Measurements from ENCODE around the gene SMAD2. TPM values are rescaled to one million over a fixed set of nuclear protein-coding genes. Genes with fewer than 3 reads are reported as not detected.

The SMAD2 gene
- total and polyA plus RNA-seq, 12 donors = 20.9 to 270 (median 140) TPM

DNA sequence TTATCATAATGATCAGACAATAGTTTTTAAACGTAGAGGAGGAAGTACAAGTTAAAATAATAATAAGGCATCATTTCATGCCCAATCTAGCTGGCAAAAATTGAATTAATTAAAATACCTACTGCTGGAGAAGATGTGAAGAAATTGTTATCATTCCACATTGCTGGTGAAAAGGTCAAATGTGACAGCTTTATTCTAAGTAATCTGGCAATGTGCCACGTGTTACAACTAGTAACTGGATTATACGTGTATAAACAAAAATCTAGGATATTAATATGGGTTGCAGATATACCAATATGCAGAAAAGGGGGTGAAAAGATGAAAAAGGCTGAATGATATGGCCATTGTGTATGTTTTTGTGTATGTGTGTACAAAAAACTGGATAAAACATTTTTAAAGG, 32.4 kb downstream of the SMAD2 start:
- intact Hi-C loops (cut with DNase I) = no loop called here
- WGBS, 4 donors = 44 to 55% (median 50%) methylated on average over 3 of the region's 3 CpGs
- TF ChIP-seq, protein P1, sequence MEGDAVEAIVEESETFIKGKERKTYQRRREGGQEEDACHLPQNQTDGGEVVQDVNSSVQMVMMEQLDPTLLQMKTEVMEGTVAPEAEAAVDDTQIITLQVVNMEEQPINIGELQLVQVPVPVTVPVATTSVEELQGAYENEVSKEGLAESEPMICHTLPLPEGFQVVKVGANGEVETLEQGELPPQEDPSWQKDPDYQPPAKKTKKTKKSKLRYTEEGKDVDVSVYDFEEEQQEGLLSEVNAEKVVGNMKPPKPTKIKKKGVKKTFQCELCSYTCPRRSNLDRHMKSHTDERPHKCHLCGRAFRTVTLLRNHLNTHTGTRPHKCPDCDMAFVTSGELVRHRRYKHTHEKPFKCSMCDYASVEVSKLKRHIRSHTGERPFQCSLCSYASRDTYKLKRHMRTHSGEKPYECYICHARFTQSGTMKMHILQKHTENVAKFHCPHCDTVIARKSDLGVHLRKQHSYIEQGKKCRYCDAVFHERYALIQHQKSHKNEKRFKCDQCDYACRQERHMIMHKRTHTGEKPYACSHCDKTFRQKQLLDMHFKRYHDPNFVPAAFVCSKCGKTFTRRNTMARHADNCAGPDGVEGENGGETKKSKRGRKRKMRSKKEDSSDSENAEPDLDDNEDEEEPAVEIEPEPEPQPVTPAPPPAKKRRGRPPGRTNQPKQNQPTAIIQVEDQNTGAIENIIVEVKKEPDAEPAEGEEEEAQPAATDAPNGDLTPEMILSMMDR (IDR thresholded peaks at IDR 0.05) = no peak
- no peak for TF ChIP-seq POLR2A (IDR thresholded peaks at IDR 0.05)

DNA sequence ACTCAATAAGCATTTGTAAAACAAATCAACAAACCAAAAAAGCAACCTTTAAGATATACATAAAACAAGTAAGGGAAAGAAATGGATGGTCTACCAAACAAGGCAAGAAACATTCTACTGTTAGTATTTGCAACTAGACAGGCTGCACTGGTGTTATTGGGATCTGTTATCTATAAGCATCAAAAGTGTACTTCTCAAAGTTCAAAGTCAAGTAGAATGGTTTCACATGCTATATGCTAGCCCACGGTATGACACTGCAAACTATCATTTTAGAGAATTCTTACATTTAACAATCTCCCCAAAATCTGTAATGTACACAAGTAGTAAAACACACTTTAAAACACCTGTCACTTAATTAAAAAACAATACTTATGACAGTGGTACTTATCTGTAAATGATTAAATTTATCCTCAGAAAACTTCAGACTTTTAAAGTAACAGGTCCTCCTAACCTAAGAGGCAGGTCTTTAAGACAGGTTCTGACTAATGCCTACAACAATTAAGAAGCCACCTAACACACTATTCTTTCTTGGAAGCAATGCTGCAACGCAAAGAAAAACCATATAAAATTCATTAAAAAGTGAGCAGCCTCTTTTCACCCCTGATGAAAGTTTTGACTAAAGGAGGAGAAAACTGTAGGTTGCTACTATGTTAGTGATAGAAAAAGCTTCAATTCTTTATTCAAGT, 34.8 kb downstream of the SMAD2 start:
- H3K36me3 ChIP-seq (replicated peaks in 1 of 2) = peaks cover 0 to 3% of the 10 kb centered on the region in 2 donors
- peaks cover 0 to 4% (median 0%) of the 10 kb centered on the region in 3 donors for H3K9me3 ChIP-seq (replicated peaks in 1 of 3)
- whole genome bisulfite sequencing, 4 donors = 93 to 95% (median 94%) methylated on average over 2 of the region's 2 CpGs
- no peak overlapping the region for H3K4me3 ChIP-seq
- H3K27ac ChIP-seq = no peak overlapping the region
- intact Hi-C loops (cut with DNase I) = no loop called here
- no peaks in the 10 kb centered on the region for H3K27me3 ChIP-seq
- no peak for TF ChIP-seq POLR2A (IDR thresholded peaks at IDR 0.05)
- TF ChIP-seq, protein P1 (IDR thresholded peaks at IDR 0.05) = no peak
- peaks cover 0 to 30% of the 10 kb centered on the region in 2 donors for H3K4me1 ChIP-seq (replicated peaks in 1 of 2)
- DNase-seq = no peak

More for the DNA sequence above, 32.4 kb downstream of the SMAD2 start:
- Histone ChIP-seq H3K27me3 (no peaks in the 10 kb centered on the region), H3K4me1 (replicated peaks in 1 of 2) (peaks cover 0 to 35% of the 10 kb centered on the region in 2 donors), H3K4me3 (no peak overlapping the region), H3K36me3 (replicated peaks in 1 of 2) (peaks cover 0 to 3% of the 10 kb centered on the region in 2 donors), H3K27ac (no peak overlapping the region), H3K9me3 (replicated peaks in 1 of 3) (peaks cover 0 to 4% (median 0%) of the 10 kb centered on the region in 3 donors)
- no peak for DNase-seq

DNA sequence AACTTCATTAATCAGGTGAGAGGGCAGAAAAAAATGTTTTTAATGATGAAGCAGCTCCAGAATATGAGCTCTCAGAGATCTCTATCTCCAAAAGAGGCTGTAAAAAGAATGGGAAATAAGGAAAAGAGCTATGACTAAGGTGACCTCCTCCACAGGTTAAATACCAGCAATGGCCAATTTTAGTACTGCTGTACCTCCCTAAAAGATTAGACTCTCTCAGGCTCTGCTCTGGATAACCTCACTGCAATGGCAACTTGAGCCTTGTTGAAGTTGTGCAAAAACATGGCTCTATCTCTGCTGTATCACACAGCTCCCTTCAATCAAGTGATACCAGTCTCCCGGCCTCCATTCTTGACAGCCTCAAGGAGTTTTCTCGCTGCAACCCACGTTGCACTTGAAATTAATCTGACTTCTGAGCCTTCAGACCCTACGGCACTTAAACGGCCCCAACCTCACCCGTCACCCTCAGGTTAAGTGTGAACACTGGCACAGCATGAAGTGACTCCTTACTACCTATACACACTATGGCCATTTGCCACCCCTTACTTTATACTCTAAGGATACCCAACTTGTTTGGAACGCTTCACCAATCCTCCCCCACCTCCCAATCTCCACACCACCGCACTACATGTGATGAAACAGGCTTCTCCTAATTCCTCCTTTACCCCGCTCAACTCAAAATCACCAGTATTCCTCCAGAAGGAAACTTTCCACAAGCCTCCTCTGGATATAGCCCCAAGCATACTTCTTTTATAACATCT, 36.3 kb downstream of the SMAD2 start:
- no peak for DNase-seq

GRCh38 chr18:47893047-47893446, 37.4 kb downstream of the SMAD2 start:
- 78 to 87% (median 84%) methylated on average over 5 of the region's 5 CpGs for WGBS, 4 donors
- Histone ChIP-seq H3K27ac (no peak overlapping the region), H3K27me3 (no peaks in the 10 kb centered on the region), H3K36me3 (replicated peaks in 1 of 2) (peaks cover 0 to 3% of the 10 kb centered on the region in 2 donors), H3K9me3 (replicated peaks in 1 of 3) (no peaks in the 10 kb centered on the region), H3K4me1 (replicated peaks in 1 of 2) (peaks cover 0 to 18% of the 10 kb centered on the region in 2 donors), H3K4me3 (no peak overlapping the region)
- DNase-seq = no peak
- intact Hi-C loops (cut with DNase I) = no loop called here
- TF ChIP-seq, protein P1 (IDR thresholded peaks at IDR 0.05) = no peak
- no peak for TF ChIP-seq POLR2A (IDR thresholded peaks at IDR 0.05)

More for the DNA sequence above, 36.3 kb downstream of the SMAD2 start:
- intact Hi-C loops (cut with DNase I) = no loop called here
- Histone ChIP-seq H3K27ac (no peak overlapping the region), H3K9me3 (replicated peaks in 1 of 3) (no peaks in the 10 kb centered on the region), H3K36me3 (replicated peaks in 1 of 2) (peaks cover 0 to 3% of the 10 kb centered on the region in 2 donors), H3K4me3 (no peak overlapping the region), H3K27me3 (no peaks in the 10 kb centered on the region), H3K4me1 (replicated peaks in 1 of 2) (peaks cover 0 to 29% of the 10 kb centered on the region in 2 donors)
- TF ChIP-seq, protein P1 (IDR thresholded peaks at IDR 0.05) = no peak
- TF ChIP-seq POLR2A (IDR thresholded peaks at IDR 0.05) = no peak
- 84 to 92% (median 90%) methylated on average over 9 of the region's 9 CpGs for WGBS, 4 donors

Data from adrenal gland (tissue), 12 donors.